Measurements from ENCODE around the gene RNF223.

DNA sequence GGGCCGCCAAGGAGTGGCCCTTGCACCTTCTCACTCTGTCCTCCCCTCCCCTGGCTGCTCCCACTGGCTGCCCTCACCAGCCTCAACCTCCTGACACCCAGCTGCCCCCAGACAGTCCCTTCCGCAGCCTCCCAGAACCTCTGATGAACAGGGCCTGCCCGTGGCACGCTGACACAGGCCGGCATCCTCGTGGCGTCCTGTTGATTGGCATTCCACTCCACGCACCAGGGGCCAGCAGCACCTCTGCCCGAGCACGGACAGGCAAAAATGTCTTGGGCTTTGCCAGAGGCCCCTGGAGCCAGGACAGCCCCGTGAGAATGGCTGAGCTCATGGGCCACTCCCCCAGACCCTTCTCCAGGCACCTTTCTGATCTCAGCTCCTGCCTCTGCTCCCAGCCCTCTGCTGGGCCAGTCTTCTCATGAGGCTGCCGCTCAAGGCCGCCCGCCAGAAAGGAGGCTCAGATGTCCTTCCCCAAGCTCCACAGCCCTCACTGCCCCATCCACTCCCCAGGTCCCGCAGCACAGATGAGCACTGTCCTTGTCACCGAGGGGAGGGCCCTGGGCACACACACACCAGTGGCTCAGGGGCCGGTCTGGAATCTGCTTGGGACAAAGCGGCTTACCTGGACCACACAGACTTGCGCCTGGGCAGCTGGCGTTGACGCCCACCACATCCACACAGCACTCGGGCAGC is 15.8 kb upstream of the RNF223 start:
- TF ChIP-seq, protein P1, sequence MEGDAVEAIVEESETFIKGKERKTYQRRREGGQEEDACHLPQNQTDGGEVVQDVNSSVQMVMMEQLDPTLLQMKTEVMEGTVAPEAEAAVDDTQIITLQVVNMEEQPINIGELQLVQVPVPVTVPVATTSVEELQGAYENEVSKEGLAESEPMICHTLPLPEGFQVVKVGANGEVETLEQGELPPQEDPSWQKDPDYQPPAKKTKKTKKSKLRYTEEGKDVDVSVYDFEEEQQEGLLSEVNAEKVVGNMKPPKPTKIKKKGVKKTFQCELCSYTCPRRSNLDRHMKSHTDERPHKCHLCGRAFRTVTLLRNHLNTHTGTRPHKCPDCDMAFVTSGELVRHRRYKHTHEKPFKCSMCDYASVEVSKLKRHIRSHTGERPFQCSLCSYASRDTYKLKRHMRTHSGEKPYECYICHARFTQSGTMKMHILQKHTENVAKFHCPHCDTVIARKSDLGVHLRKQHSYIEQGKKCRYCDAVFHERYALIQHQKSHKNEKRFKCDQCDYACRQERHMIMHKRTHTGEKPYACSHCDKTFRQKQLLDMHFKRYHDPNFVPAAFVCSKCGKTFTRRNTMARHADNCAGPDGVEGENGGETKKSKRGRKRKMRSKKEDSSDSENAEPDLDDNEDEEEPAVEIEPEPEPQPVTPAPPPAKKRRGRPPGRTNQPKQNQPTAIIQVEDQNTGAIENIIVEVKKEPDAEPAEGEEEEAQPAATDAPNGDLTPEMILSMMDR (IDR thresholded peaks at IDR 0.05) = no peak
- TF ChIP-seq SIN3A (IDR thresholded peaks at IDR 0.05; ENCODE audit: borderline replicate concordance, insufficient read depth, low read depth, low read length) = no peak
- TF ChIP-seq POLR2AphosphoS5 (IDR thresholded peaks at IDR 0.05; ENCODE audit: low read depth, low read length) = no peak
- TF ChIP-seq, protein P2, sequence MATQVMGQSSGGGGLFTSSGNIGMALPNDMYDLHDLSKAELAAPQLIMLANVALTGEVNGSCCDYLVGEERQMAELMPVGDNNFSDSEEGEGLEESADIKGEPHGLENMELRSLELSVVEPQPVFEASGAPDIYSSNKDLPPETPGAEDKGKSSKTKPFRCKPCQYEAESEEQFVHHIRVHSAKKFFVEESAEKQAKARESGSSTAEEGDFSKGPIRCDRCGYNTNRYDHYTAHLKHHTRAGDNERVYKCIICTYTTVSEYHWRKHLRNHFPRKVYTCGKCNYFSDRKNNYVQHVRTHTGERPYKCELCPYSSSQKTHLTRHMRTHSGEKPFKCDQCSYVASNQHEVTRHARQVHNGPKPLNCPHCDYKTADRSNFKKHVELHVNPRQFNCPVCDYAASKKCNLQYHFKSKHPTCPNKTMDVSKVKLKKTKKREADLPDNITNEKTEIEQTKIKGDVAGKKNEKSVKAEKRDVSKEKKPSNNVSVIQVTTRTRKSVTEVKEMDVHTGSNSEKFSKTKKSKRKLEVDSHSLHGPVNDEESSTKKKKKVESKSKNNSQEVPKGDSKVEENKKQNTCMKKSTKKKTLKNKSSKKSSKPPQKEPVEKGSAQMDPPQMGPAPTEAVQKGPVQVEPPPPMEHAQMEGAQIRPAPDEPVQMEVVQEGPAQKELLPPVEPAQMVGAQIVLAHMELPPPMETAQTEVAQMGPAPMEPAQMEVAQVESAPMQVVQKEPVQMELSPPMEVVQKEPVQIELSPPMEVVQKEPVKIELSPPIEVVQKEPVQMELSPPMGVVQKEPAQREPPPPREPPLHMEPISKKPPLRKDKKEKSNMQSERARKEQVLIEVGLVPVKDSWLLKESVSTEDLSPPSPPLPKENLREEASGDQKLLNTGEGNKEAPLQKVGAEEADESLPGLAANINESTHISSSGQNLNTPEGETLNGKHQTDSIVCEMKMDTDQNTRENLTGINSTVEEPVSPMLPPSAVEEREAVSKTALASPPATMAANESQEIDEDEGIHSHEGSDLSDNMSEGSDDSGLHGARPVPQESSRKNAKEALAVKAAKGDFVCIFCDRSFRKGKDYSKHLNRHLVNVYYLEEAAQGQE (IDR thresholded peaks at IDR 0.05; ENCODE audit: insufficient read depth in 1 of 2, low read depth in 2 of 2, low read length in 1 of 2) = no peak

Data from Panc1 (cell line).